Fibroblast of lung (primary cell): ENCODE data around the gene GBP7.

Experiments used
- CTCF ChIP-seq, 2 donors: IDR thresholded peaks in 1 of 2; conservative IDR thresholded peaks in 1 of 2; 1 replicate in 1 of 2; 2 replicates in 1 of 2; pipeline ENCODE4 v1.5.1; 2011 to 2012; ENCODE audit warnings: low read length in 2 of 2, control low read depth in 1 of 2, inconsistent platforms in 1 of 2, low read depth in 1 of 2, mild to moderate bottlenecking in 1 of 2
- EZH2 ChIP-seq: IDR thresholded peaks from 2 replicates; pipeline ENCODE4 v1.5.1; 2012; ENCODE audit warnings: low read length, control low read depth, mild to moderate bottlenecking; ENCODE audit errors: missing control alignments

GRCh38 chr1:89087241-89087640 lies 88.6 kb downstream of the GBP7 start:
- TF ChIP-seq CTCF (conservative IDR thresholded peaks at IDR 0.05 in 1 of 2, IDR thresholded peaks at IDR 0.05 in 1 of 2; ENCODE audit: low read depth in 1 of 2, low read length in 2 of 2): no peak
- TF ChIP-seq EZH2: no peak
